GM12878 (cell line): ENCODE results near the gene OR10H1. TPM values are rescaled to one million over a fixed set of nuclear protein-coding genes. Genes with fewer than 3 reads are reported as not detected.

Experiments
- ATAC-seq: fragments of 200-7000 bp; cut with Tn5 transposase; 3 replicates; pipeline ENCODE4 v1.9.1; 2020; ENCODE audit warnings: mild to moderate bottlenecking, moderate library complexity
- BruUV-seq: library from RNA; stranded (reverse); fragments of 400-500 nt; replicated peaks from 2 replicates; lab custom pipeline; 2021; lab: Mats Ljungman, UMichigan
- CTCF ChIA-PET: fragments of 300-600 bp; sonication (Branson Sonifier 250); formaldehyde crosslinking; extraction: SDS; loops from one replicate; lab custom pipeline; 2021; ENCODE audit warnings: inconsistent platforms; lab: Yijun Ruan, JAX
- POLR2A ChIA-PET: fragments of 350-600 bp; formaldehyde crosslinking; extraction: SDS; loops from one replicate; lab custom pipeline; 2021; ENCODE audit warnings: inconsistent platforms; lab: Charles Lee
- RAD21 ChIA-PET: fragments of 300-600 bp; sonication (Branson Sonifier 250); formaldehyde crosslinking; loops from one replicate; lab custom pipeline; 2023; ENCODE audit warnings: antibody characterized with exemption; ENCODE audit not compliant: unreplicated experiment; lab: Charles Lee
- SMC1A ChIA-PET: fragments of 300-600 bp; sonication (Branson Sonifier 250); formaldehyde crosslinking; loops from one replicate; lab custom pipeline; 2023; ENCODE audit not compliant: unreplicated experiment, uncharacterized antibody; lab: Charles Lee
- DNase-seq: peaks from one replicate; pipeline ENCODE4 v3.0.0-alpha.2; 2011; ENCODE audit warnings: low read depth, low spot score
- FAIRE-seq: peaks from 3 replicates; lab custom pipeline; 2011; peaks lifted over from hg19 to GRCh38; lab: Jason Lieb, UNC
- H2AFZ ChIP-seq: 2 replicates; pipeline ENCODE4 v1.6.0; 2011; ENCODE audit warnings: low read depth, low read length, control low read depth; ENCODE audit not compliant: control insufficient read depth
- H3K27ac ChIP-seq: 2 replicates; pipeline ENCODE4 v1.5.1; 2011; ENCODE audit warnings: control low read depth; ENCODE audit not compliant: control insufficient read depth, insufficient read depth
- H3K27me3 ChIP-seq, 2 experiments: replicated peaks in 1 of 2; 2 replicates each; pipeline versions ENCODE4 v1.6.0 to v1.6.1; 2011; ENCODE audit warnings: low read length in 1 of 2; ENCODE audit not compliant: control insufficient read depth in 2 of 2, insufficient read depth in 2 of 2
- H3K36me3 ChIP-seq, 2 experiments: 2 replicates each; pipeline ENCODE4 v1.5.1; 2011; ENCODE audit warnings: low read length in 1 of 2; ENCODE audit not compliant: control insufficient read depth in 2 of 2, insufficient read depth in 2 of 2
- H3K4me1 ChIP-seq: 2 replicates; pipeline ENCODE4 v1.6.1; 2011; ENCODE audit warnings: mild to moderate bottlenecking, low read length, moderate library complexity, mixed read lengths; ENCODE audit not compliant: control insufficient read depth, insufficient read depth
- H3K4me2 ChIP-seq: 2 replicates; pipeline ENCODE4 v1.6.0; 2011; ENCODE audit warnings: control low read depth; ENCODE audit not compliant: control insufficient read depth, insufficient read depth
- H3K4me3 ChIP-seq: fragments of 200-600 bp; sonication (generic); 2 replicates; pipeline ENCODE4 v1.5.1; 2016
- H3K79me2 ChIP-seq: 2 replicates; pipeline ENCODE4 v1.6.0; 2011; ENCODE audit warnings: low read length; ENCODE audit not compliant: control insufficient read depth, insufficient read depth
- H3K9ac ChIP-seq: 2 replicates; pipeline ENCODE4 v1.8.0; 2011; ENCODE audit warnings: low read length, control low read depth, mixed read lengths; ENCODE audit not compliant: control insufficient read depth, insufficient read depth
- H3K9me3 ChIP-seq: replicated peaks from 3 replicates; pipeline ENCODE4 v1.5.1; 2011; ENCODE audit warnings: mild to moderate bottlenecking, low read length; ENCODE audit not compliant: control insufficient read depth, insufficient read depth
- H4K20me1 ChIP-seq: 2 replicates; pipeline ENCODE4 v1.6.0; 2011; ENCODE audit not compliant: control insufficient read depth, insufficient read depth
- CBFB ChIP-seq: IDR thresholded peaks from 2 replicates; pipeline ENCODE4 v1.6.1; 2016; ENCODE audit warnings: antibody characterized with exemption, low read depth
- CHD1 ChIP-seq: IDR thresholded peaks from 2 replicates; pipeline ENCODE4 v1.6.1; 2012; ENCODE audit warnings: low read depth, low read length, improper control_type of control experiment
- CHD4 ChIP-seq: fragments of 200-600 bp; sonication (generic); IDR thresholded peaks from 2 replicates; pipeline ENCODE4 v1.6.1; 2016; ENCODE audit warnings: mild to moderate bottlenecking
- ESRRA ChIP-seq: IDR thresholded peaks from 2 replicates; pipeline ENCODE4 v1.6.1; 2012; ENCODE audit warnings: mild to moderate bottlenecking, low read length, improper control_type of control experiment
- FOXM1 ChIP-seq: IDR thresholded peaks from 2 replicates; pipeline ENCODE4 v1.6.1; 2012; ENCODE audit warnings: low read depth, mild to moderate bottlenecking, inconsistent platforms, low read length, moderate library complexity
- GABPA ChIP-seq: IDR thresholded peaks from 2 replicates; pipeline ENCODE4 v1.6.1; 2014; ENCODE audit warnings: antibody characterized with exemption, low read depth, mild to moderate bottlenecking, inconsistent platforms
- HDAC2 ChIP-seq: fragments of 200-600 bp; sonication (generic); IDR thresholded peaks from 2 replicates; pipeline ENCODE4 v1.6.1; 2017
- MEF2A ChIP-seq: IDR thresholded peaks from 2 replicates; pipeline ENCODE4 v1.6.1; 2011; ENCODE audit warnings: low read depth, mild to moderate bottlenecking, low read length, moderate library complexity; ENCODE audit not compliant: insufficient read depth
- MYC ChIP-seq: IDR thresholded peaks from 2 replicates; pipeline ENCODE4 v1.6.1; 2011; ENCODE audit warnings: mild to moderate bottlenecking, low read length, moderate library complexity, inconsistent platforms; ENCODE audit not compliant: insufficient read depth, insufficient replicate concordance, insufficient read length, severe bottlenecking
- NR2C2 ChIP-seq: IDR thresholded peaks from 2 replicates; pipeline ENCODE4 v1.6.1; 2011; ENCODE audit warnings: borderline replicate concordance, low read depth; ENCODE audit not compliant: control insufficient read depth, insufficient read length
- POLR2AphosphoS5 ChIP-seq: IDR thresholded peaks from 2 replicates; pipeline ENCODE4 v1.6.1; 2011; ENCODE audit warnings: mild to moderate bottlenecking, low read length, inconsistent platforms
- SREBF1 ChIP-seq: IDR thresholded peaks from 2 replicates; pipeline ENCODE4 v1.6.1; 2012; ENCODE audit warnings: mild to moderate bottlenecking, low read length
- TCF12 ChIP-seq: IDR thresholded peaks from 2 replicates; pipeline ENCODE4 v1.6.1; 2011; ENCODE audit warnings: low read depth, mild to moderate bottlenecking, low read length
- ZNF24 ChIP-seq: fragments of 450-650 bp; IDR thresholded peaks from 2 replicates; pipeline ENCODE4 v1.6.1; 2017; ENCODE audit warnings: antibody characterized with exemption, mild to moderate bottlenecking
- whole genome bisulfite sequencing: methylation state at CpG from one replicate; pipeline ENCODE4 v1.1.6; 2016; ENCODE audit warnings: low lambda C conversion rate; ENCODE audit not compliant: insufficient replicate concordance, insufficient coverage; ENCODE audit errors: missing lambda C conversion rate; 5-methylcytosine and 5-hydroxymethylcytosine counted together
- in situ Hi-C: fragments of 300-500 bp; cut with MboI; formaldehyde crosslinking; loops from 9 replicates; pipeline ENCODE4 v1.14.3; 2018; ENCODE audit warnings: mixed read lengths
- intact Hi-C: fragments of 100-400 bp; cut with micrococcal nuclease; formaldehyde crosslinking; loops from one replicate; pipeline ENCODE4 v1.14.2; 2022; ENCODE audit not compliant: unreplicated experiment
- polyA plus RNA-seq, 11 experiments: library from polyadenylated mRNA; depleted of rRNA in 4 of 11; unstranded in 6 of 11; stranded (reverse) in 5 of 11; fragments of >200 nt; fragmentation: Nextera tagmentation in 4 of 11; fragmentation: Illumina TruSeq in 1 of 11; extraction: Ambion mirVana in 4 of 11; extraction: Trizol in 1 of 11; gene quantifications; 1 replicate in 1 of 11; 2 replicates in 10 of 11; pipeline versions ENCODE4 v1.2.1 to v1.2.3, GENCODE V29; 2011 to 2016; ENCODE audit warnings: inconsistent platforms in 2 of 11, missing spikeins in 2 of 11, low read depth in 1 of 11
- total RNA-seq, 4 experiments: library from RNA; depleted of rRNA in 3 of 4; stranded (reverse); fragments of >200 nt in 3 of 4; fragmentation: Illumina TruSeq in 1 of 4; extraction: Trizol in 1 of 4; gene quantifications; 2 replicates each; pipeline versions ENCODE4 v1.2.1 to v1.2.3, GENCODE V29; 2013 to 2021
- TF ChIP-seq, protein P1 (sequence below): fragments of 150-350 bp; IDR thresholded peaks from 2 replicates; pipeline ENCODE4 v1.6.1; 2014; ENCODE audit warnings: mild to moderate bottlenecking, low read depth, low read length
- TF ChIP-seq, protein P2 (sequence below): fragments of 450-650 bp; conservative IDR thresholded peaks from 2 replicates; pipeline ENCODE4 v1.6.1; 2017; ENCODE audit warnings: mild to moderate bottlenecking, moderate library complexity
- TF ChIP-seq, protein P3 (sequence below): fragments of 150-350 bp; IDR thresholded peaks from 2 replicates; pipeline ENCODE4 v1.6.1; 2016; ENCODE audit warnings: low read depth, low read length
- TF ChIP-seq, protein P4 (sequence below): fragments of 450-650 bp; IDR thresholded peaks from 2 replicates; pipeline ENCODE4 v1.6.1; 2017; ENCODE audit warnings: low read depth, mild to moderate bottlenecking, moderate library complexity

OR10H1 gene
- total and polyA plus RNA-seq, 10 of the 15 experiments (the other 5 are each of a cell fraction or from before 2014, with no cell fraction given) = not detected

DNA sequence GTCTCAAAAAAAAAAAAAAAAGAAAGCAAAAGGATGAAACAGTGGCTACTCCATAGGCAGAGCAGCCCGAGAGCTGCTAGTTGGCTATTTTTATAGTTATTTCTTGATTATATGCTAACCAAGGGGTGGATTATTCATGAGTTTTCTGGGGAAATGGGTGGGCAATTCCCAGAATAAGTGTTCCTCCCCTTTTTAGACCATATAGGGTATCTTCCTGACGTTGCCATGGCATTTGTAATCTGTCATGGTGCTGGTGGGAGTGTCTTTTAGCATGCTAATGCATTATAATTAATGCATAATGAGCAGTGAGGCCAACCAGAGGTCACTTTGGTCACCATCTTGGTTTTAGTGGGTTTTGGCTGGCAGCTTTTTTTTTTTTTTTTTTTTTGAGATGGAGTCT, 25.4 kb upstream of the OR10H1 start:
- Histone ChIP-seq H3K36me3 (no peaks in the 10 kb centered on the region), H3K4me3 (no peak overlapping the region), H3K9ac (no peak overlapping the region), H3K27ac (no peak overlapping the region), H3K27me3 (no peaks in the 10 kb centered on the region), H3K9me3 (no peaks in the 10 kb centered on the region; the same call in 2 of the 3 replicates), H4K20me1 (no peaks in the 10 kb centered on the region), H3K4me2 (no peak overlapping the region), H2AFZ (no peak overlapping the region), H3K79me2 (no peaks in the 10 kb centered on the region), H3K4me1 (no peaks in the 10 kb centered on the region)
- ChIA-PET POLR2A (no interaction called here), SMC1A (no interaction called here), RAD21 (no interaction called here), CTCF (interaction anchor here (0.7 kb wide), 1 partner anchor 11 kb away, joined by 3 read pairs; no protein-coding TSS in a partner anchor)
- DNase-seq = no peak
- BruUV-seq = no TSS peak
- in situ Hi-C loops (no loop called here), intact Hi-C loops (no loop called here)
- FAIRE-seq = no peak
- WGBS = 9% methylated on average over 2 of the region's 2 CpGs
- no peak for ATAC-seq
- TF ChIP-seq TCF12 (no peak), MYC (no peak), ZNF24 (no peak), CBFB (no peak), NR2C2 (no peak), MEF2A (no peak), HDAC2 (no peak), CHD1 (no peak), ESRRA (no peak), SREBF1 (no peak), POLR2AphosphoS5 (no peak), FOXM1 (no peak), GABPA (no peak), CHD4 (no peak)
- TF ChIP-seq, protein P1, sequence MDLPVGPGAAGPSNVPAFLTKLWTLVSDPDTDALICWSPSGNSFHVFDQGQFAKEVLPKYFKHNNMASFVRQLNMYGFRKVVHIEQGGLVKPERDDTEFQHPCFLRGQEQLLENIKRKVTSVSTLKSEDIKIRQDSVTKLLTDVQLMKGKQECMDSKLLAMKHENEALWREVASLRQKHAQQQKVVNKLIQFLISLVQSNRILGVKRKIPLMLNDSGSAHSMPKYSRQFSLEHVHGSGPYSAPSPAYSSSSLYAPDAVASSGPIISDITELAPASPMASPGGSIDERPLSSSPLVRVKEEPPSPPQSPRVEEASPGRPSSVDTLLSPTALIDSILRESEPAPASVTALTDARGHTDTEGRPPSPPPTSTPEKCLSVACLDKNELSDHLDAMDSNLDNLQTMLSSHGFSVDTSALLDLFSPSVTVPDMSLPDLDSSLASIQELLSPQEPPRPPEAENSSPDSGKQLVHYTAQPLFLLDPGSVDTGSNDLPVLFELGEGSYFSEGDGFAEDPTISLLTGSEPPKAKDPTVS = no peak
- TF ChIP-seq, protein P2, sequence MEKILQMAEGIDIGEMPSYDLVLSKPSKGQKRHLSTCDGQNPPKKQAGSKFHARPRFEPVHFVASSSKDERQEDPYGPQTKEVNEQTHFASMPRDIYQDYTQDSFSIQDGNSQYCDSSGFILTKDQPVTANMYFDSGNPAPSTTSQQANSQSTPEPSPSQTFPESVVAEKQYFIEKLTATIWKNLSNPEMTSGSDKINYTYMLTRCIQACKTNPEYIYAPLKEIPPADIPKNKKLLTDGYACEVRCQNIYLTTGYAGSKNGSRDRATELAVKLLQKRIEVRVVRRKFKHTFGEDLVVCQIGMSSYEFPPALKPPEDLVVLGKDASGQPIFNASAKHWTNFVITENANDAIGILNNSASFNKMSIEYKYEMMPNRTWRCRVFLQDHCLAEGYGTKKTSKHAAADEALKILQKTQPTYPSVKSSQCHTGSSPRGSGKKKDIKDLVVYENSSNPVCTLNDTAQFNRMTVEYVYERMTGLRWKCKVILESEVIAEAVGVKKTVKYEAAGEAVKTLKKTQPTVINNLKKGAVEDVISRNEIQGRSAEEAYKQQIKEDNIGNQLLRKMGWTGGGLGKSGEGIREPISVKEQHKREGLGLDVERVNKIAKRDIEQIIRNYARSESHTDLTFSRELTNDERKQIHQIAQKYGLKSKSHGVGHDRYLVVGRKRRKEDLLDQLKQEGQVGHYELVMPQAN = no peak
- TF ChIP-seq, protein P3, sequence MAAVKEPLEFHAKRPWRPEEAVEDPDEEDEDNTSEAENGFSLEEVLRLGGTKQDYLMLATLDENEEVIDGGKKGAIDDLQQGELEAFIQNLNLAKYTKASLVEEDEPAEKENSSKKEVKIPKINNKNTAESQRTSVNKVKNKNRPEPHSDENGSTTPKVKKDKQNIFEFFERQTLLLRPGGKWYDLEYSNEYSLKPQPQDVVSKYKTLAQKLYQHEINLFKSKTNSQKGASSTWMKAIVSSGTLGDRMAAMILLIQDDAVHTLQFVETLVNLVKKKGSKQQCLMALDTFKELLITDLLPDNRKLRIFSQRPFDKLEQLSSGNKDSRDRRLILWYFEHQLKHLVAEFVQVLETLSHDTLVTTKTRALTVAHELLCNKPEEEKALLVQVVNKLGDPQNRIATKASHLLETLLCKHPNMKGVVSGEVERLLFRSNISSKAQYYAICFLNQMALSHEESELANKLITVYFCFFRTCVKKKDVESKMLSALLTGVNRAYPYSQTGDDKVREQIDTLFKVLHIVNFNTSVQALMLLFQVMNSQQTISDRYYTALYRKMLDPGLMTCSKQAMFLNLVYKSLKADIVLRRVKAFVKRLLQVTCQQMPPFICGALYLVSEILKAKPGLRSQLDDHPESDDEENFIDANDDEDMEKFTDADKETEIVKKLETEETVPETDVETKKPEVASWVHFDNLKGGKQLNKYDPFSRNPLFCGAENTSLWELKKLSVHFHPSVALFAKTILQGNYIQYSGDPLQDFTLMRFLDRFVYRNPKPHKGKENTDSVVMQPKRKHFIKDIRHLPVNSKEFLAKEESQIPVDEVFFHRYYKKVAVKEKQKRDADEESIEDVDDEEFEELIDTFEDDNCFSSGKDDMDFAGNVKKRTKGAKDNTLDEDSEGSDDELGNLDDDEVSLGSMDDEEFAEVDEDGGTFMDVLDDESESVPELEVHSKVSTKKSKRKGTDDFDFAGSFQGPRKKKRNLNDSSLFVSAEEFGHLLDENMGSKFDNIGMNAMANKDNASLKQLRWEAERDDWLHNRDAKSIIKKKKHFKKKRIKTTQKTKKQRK = no peak
- TF ChIP-seq, protein P4, sequence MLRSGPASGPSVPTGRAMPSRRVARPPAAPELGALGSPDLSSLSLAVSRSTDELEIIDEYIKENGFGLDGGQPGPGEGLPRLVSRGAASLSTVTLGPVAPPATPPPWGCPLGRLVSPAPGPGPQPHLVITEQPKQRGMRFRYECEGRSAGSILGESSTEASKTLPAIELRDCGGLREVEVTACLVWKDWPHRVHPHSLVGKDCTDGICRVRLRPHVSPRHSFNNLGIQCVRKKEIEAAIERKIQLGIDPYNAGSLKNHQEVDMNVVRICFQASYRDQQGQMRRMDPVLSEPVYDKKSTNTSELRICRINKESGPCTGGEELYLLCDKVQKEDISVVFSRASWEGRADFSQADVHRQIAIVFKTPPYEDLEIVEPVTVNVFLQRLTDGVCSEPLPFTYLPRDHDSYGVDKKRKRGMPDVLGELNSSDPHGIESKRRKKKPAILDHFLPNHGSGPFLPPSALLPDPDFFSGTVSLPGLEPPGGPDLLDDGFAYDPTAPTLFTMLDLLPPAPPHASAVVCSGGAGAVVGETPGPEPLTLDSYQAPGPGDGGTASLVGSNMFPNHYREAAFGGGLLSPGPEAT = no peak
